Stimulated activated CD8-positive, alpha-beta memory T cell treated with anti-CD3 and anti-CD28 coated beads, Interleukin-2, amount 100 ng/mL, for 1 hour (primary cell): ENCODE data around the gene DYNLT4.
"Not testable (repeated sequence)": the region's sequence is repeated elsewhere in the genome, so short reads cannot be mapped to it uniquely, and the experiment has no call there.

Experiments
- DNase-seq, 2 donors: peaks; one replicate each; pipeline ENCODE4 v3.0.0-alpha.2; 2020; ENCODE audit warnings: low read depth in 2 of 2

Gene DYNLT4

DNA sequence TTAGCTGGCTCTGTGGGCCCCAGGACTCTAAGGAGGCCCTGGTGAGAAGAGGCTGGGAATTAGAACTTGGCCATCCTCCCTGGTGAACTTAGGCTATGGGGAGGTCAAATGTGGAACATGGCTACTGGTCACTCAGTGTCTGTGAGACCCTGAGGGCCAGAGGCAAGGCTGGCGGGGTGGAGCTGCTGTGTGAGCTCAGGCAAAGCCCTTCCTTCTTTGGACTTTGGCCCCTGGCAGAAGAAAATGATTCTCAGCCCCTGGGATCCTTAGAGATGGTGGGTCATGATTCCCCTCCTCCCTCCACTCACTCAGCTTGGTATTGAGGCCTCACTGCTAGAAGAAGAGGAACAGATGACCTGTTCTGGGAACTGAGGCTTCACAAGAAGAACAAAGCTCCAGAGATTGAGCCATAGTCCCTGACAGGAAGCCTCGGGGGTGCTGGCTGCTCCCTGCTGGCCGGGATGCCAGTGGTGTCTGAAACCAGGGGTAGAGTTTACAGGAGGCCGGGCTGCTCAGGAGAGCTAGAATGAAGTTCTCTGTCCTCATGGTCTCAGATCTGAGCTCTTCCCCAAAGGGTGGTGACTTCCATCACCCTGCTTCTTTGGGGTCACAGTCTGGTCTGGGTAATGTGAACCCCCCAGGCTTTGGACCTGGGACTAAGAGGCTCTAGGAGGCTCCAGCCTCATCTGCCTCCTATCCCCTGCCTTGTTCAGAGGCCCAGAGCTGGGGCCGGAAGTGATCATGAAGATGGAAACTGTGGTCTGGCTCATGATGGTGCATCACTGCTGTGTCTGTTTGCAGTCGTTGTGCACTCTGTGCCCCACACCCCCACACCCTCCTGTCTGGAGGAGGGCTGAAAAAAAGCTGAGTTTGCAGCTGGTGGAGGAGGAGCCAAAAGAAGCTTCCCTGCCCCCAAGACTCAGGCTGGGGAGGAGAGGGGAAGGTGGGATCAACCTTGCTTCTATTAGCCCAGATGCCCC lies 2.1 kb upstream of the DYNLT4 start:
- peak; percentile 69 to 73 for DNase-seq

DNA sequence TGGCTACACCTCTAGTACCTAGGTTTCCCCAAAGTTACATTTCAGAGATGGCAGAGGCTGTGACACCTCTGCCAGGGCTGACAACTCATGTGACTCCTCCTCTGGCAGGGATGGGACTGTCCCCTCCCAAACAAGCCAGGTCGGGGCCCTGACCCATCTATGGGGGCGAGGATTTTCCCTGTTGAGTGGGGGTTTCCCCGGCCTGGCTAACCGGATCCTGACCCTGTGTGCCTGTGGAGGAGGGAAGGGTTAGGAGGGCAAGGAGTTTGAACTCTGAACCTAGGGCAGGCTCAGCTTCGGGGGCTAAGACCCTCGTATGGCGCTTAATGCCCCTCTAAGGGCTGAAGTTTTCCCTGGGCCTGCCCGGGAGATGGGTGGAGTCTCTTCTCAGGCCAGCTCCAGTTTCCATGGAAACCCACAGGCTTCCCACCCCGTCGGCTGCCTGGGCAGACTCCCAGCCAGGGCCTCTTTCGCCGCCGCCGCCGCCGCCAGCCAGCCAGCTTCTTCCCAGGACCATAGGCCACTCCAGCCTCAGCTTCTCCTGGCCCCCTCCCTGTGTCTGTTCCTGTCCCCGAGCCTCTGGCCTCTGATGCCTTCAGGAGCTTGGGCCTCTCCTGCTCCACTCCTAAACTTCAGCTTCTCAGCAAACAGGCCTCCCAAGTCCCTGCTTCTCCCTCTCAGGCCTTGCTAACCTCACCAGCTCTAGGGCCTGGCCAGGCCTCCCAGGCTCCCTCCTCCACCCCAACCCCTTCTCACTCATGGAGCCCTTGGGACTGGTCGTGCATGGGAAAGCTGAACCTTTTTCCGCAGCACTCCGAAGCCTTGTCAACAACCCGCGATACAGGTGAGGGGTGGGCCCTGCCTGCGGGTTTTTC lies 1.1 kb upstream of the DYNLT4 start, which contains the start of gene BTBD19:
BTBD19 (plus strand) TSS at position 461 of the 875 bp plus-strand sequence; CDS start at position 759, 298 bp downstream.
- DNase-seq, result no peak

DNA sequence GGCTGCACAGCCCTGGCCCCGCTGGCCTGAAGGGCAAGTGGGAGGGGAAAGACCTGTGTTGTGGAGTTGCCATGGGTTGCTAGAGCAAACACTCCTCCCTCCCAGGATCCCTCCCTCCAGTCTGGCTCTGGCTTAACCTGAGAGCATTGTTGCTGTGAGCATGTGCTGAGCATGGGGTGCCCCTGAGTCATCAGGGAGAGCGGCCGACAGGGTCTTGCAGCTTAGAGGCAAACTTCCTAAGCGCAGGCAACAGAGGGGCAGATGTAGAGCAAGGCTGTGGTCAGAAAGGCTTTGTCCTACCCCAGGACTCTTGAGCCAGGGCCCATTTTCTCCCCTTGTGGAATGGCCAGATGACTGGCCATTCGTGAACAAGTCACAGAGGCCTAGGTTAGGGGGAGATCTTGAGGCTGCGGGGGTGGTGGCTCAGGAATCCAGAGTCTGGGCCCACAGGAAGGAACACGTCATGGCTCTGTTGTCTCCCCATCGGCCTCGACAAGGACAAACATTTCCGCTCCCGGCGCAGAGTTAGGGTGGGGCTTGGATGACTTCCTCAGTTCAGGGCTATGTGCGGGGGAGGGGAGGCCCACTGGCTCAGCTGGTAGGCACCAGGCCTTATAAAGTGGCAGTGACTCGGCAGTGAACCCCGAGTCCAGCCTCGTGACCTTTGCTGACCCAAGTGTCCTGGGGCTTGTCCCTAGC lies 362 bp upstream of the DYNLT4 start:
- DNase-seq, result peak; percentile 75 to 82

DNA sequence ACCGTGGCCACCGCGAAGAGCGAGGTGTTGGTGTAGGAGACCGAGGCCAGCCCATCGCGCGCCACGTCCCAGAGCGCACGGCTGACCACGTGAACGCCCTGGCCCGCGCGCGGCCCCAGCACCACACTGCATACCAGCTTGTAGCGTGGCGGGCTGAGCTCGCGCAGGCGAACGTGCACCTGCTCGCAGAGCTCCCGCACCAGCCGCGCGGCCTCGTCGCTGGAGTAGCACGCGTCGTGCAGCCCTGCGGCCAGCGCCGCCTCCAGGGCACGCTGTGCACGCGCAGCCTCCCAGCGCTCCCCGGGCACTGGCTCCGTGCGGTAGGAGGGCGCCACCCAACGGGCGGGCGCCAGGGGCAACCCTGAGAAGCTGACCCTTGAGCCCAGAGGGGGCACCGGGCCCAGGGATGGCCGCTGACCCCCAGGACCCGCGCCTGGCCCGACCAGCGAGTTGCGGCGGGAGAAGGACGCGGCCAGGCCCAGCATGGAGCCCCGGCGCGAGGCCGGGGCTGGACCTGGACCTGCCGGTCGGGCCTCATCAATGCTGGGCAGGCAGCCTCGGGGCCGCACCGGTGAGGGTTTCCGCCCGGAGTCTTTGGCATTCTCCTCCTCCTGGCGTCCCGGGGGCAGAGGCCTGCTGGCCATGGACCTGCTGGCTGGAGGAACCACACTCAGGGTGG lies 987 bp downstream of the DYNLT4 start:
- DNase-seq, result no peak

DNA sequence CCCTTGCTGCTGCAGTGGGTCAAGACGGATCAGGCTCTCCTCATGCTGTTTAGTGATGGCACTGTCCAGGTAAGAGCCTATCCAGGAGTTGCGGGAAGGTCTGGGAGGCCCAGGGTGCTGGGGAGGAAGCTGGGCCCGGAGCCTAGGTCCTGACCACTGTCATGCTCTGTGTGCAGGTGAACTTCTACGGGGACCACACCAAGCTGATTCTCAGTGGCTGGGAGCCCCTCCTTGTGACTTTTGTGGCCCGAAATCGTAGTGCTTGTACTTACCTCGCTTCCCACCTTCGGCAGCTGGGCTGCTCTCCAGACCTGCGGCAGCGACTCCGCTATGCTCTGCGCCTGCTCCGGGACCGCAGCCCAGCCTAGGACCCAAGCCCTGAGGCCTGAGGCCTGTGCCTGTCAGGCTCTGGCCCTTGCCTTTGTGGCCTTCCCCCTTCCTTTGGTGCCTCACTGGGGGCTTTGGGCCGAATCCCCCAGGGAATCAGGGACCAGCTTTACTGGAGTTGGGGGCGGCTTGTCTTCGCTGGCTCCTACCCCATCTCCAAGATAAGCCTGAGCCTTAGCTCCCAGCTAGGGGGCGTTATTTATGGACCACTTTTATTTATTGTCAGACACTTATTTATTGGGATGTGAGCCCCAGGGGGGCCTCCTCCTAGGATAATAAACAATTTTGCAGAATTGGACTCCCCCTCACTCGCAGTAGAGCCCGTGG lies 1.7 kb downstream of the DYNLT4 start:
- DNase-seq, result no peak

DNA sequence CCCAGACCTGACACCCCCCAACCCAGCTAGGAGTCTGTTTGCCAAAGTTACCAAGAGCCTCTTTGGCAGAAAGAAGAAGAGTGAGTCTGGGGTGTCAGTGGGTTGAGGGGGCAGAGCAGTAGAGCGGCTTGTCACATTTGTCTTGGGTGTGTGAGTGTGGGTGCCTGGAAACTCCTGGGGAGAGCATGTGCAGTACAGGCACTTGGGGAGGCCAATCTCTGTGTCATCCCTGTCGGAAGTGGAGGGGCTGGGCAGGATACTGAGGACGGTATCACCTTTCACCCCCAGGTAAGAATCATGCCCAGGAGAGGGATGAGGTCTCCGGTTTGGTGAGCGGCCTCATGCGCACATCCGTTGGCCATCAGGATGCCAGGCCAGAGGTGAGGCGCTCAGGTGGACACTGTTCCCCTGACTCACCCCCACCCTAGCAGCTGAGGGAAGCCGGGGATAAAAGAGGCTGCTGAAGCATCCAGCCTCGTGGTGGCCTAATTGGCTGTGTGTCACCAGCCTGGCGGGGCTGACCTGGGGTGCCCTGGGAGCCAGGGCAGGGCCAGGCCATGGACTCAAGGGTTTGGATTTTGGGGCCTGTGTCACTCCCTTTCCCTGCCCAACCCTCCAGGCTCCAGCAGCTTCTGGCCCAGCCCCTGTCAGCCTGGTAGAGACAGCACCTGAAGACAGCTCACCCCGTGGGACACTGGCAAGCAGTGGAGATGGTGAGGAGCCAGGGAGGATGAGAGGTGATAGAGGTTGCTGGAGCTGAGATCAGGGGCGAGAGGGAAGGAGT lies 3.6 kb downstream of the DYNLT4 start:
- DNase-seq, result no peak

DNA sequence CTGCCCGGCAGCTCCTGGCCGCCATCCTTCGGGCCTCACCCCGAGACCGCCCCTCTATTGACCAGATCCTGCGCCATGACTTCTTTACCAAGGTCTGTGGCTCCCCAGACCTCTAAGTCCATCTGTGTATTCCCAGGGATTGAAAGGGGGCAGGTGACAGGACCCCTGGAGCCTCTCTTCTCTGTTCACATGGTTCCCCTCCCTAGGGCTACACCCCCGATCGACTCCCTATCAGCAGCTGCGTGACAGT lies 4.2 kb downstream of the DYNLT4 start:
- DNase-seq, result no peak

DNA sequence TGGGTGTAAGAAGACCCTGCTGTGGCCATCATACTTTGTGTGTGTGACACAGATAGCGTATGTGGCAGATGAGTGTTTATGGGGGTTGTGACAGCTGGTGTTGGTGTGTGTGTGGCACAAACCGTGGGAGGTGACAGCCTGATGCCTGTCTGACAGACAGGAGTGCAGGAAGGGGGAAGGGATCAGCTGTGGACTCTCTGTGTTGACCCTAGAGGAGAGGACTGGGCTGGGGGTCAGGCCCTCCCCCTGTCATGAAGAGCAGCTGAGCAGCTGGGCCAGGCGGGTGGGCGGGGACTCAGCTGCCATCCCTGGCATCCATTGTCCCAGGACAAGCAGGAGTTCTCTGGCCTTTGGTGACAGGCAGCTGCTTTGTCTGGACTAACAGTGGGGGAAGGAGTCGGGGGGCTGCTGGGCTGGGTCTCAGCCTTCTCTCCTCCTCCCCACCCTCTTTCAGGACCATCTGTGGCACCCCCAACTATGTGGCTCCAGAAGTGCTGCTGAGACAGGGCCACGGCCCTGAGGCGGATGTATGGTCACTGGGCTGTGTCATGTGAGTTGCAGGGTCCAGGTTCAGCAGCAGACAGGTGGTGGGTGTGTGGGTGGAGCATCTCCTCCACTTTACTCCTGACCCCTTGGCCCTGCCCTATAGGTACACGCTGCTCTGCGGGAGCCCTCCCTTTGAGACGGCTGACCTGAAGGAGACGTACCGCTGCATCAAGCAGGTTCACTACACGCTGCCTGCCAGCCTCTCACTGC lies 4.7 kb downstream of the DYNLT4 start:
- DNase-seq, result no peak

DNA sequence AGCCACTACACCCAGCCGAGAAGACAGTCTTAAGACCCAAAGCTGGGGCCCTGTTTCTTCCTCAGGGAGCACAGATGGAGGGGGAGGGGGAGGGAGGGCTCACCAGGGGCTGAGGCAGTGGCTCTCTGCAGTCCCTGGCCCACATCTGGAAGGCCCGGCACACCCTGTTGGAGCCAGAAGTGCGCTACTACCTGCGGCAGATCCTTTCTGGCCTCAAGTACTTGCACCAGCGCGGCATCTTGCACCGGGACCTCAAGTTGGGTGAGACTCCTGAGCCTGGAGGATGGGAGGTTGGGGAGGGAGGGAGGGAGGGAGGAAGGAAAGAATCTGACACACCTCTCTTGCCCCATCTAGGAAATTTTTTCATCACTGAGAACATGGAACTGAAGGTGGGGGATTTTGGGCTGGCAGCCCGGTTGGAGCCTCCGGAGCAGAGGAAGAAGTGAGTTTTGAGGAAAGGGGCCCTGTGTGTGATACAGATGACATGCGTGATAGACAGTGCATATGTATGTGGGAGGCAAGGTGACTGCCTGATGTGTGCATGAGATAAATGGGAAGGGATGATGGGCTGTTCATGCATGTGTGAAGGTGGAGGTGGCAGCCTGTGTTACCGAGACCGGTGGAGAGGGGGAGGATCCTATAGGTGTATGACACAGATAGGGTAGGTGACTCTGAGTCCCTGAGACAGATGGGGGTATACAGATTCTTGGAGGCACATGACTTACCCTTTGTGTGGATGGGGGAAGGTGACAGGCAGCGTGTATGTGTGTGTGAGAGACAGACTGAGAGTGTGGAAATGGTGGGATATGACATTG lies 5.5 kb downstream of the DYNLT4 start:
- no peak for DNase-seq

DNA sequence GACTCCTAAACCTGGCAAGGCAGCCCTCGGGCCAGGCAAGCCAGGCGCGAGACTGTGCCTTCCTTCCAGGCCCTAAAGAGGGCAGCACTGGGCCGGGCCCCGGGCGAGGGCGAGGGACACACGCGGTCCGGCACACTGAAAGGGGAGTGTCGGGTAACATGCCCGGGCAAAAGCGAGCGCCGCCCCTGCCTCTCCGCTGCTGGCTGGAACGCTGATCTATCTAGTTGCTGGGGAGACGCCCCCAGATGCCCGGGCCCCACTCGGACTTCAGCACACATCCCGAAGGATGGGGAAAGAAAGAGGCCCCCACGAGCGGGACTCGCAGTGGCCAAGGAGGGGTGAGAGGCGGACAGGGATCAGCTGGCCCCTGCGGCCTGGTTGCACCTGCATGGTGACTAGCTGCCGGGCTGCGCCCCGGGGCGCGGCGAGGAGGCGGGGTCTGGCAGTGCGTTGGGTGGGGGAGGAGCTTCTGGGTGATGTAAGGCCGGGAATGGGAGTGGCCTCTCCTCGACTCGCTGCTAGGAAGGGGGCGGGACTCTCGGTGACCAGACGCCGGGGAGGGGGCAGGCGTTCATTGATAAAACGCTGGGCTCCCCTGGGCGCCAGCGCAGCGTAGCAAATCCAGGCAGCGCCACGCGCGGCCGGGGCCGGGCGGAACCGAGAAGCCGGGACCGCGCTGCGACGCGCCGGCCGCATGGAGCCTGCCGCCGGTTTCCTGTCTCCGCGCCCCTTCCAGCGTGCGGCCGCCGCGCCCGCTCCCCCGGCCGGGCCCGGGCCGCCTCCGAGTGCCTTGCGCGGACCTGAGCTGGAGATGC lies 7.2 kb downstream of the DYNLT4 start, which contains the start of gene PLK3:
PLK3 (plus strand) TSS at position 608 of the 815 bp plus-strand sequence; CDS start at position 695, 87 bp downstream.
- peak; percentile 96 to 98 for DNase-seq

DNA sequence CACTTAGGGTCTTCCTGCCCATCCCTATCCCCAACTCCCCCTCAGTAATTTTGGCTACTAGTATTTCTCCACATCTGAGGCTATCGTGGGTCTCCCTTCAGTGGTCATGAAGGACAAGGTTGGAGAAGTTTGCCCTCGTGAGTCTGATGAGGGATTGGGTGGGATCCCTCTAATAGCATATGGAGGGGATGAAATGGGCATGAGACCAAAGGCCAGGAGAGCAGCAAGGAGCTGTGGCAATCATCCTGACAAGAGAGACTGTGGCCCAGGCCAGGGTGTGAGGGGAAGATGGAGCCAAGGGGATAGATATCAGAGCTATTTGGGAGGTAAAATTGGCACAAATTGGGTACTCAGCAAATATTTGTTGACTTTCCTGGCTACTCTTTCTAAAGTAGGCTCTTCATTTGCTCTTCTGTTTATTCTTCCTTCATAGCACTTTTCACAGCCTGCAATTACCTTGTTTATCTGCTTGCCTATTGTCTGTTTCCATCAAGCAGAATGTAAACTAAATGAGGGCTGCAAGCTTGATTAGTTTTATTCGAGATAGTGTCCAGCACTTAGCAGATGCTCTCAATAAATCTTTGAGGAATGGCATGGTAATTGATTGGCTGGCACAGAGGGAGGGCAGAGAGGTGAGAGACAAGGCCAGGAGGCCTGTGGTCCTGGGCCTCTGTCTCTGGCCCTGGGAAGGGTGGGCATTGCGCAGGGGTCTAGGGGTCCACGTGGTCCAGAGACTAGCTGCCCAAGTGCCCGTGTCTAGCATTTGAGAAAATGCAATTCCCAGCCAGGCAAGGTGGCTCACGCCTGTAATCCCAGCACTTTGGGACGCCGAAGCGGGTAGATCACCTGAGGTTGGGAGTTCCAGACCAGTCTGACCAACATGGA lies 8.4 kb downstream of the DYNLT4 start:
- DNase-seq, result no peak

DNA sequence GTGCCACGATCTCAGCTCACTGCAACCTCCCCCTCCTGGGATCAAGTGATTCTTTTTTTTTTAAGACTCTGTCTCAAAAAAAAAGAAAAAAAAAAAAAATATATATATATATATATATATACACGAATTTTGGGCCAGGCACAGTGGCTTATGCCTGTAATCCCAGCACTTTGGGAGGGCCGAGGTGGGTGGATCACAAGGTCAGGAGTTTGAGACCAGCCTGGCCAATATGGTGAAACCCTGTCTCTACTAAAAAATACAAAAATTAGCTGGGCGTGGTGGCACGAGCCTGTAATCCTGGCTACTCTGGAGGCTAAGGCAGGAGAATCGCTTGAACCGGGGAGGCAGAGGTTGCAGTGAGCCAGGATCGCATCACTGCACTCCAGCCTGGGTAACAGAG lies 9.3 kb downstream of the DYNLT4 start:
- not testable (repeated sequence) for DNase-seq

DNA sequence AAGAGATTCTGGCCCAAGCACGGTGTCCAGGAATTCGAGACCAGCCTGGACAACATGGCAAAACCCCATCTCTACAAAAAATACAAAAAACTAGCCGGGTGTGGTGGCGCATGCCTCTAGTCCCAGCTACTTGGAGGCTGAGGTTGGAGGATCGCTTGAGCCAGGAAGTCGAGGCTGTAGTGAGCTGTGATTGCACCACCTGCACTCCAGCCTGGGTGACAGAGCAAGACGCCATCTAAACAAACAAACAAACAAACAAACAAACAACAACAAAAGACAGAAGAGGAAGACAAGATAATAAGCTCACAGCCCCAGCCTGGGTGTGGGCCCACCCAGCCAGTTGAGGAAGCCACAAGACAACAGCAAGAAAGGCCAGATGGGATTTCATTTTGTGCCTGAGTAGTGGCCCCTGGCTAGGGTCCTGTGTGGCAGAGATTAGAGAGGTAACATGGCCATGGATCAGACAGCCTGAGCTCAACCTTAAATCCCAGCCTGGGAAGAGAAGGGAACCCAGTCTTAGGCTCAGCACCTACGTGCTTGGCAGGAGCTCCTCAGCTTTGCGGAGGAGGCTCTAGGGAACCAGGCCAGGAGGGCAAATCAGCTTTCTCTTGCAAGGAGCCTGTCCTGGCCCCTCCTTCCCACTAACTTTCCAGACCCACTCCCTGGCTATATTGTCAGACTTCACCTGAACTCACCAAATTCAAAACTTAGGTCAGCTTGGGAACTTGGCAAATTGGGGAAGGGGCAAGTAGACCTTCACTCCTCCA lies 14.2 kb downstream of the DYNLT4 start:
- no peak for DNase-seq

DNA sequence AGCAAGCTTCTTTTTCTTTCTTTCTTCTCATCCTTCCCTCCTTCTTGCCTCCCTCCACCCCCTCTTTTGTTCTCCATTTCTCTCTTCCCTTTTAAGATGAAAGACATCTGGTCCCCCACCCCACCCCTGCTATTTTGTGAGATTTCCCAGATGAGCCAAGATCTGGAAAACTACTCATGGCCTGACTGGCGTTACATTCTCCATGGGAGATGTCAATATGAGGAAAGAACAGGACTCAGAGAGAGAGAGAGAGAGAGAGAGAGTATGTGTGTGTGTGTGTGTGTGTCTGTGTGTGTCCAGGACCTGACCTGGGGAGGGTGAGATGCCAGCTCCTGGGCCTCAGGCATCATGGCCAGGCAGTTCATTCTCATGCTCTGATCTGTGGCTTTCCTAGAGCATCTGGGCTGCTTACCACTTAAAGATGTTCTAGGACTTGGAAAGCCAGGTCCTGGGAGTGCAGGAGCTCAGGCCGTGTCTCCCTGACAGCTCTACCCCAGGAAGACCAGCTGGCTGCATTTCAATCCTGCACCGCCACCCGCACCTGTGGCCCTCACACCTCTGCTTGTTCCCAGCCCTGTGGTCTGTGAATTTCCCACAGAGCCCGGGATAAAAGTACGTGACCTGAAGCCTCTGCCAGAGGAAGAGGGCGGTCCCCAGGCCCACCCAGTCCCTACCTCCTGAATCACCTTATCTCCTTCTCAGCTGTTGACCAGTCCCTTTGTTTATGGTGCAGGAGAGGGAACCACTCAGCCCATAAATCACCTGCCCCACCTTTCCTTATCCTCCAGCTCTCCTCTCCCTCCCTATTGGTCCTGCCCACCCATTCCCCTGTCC lies 16.0 kb downstream of the DYNLT4 start:
- no peak for DNase-seq
